Measurements from ENCODE around the gene PCCA.

- TF ChIP-seq CTCF (IDR thresholded peaks at IDR 0.05), result no peak
- TF ChIP-seq POLR2AphosphoS5 (IDR thresholded peaks at IDR 0.05), result no peak
Measured at GRCh38 chr13:100197591-100198365, 108.9 kb downstream of the PCCA start.

Data from breast epithelium (tissue), 3 donors.